ENCODE measurements around the gene ANKRD34C.
"Not testable (repeated sequence)": the region's sequence is repeated elsewhere in the genome, so short reads cannot be mapped to it uniquely, and the experiment has no call there.

The ANKRD34C gene

DNA sequence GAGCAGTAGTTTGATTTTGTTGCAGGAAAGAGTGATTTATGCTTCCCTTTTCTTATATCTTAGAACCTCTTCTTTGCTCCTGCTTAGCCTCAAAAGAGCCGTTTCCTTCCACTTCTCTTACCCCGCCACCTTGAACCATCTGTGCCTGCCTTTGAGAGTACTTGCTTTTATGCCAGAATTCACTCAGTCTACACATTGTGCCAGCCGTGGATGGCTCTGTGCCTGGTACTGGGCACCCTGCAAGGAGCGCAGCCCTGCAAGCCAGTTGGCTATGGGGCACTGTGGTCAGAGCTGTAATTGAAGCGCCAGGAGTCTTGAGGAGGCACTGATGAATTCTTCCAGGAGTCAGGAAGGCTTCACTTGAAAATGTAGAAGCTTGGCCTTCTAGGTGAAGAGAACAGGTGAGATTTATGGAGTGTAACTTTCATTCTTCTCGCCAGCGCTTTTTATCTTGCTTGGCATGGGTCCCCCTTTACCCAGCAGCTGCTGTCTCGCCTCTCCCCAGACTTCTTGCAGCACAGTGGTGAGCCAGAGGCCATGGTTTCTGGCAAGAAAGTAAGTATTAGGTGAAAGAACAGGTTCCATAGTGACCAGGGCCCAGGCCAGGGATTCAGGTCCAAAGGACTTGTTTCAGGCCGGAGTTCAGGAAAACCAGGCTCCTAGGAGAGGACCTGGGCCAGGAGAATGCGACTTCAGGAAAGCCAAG, 33.3 kb downstream of the ANKRD34C start:
- ChIA-PET CTCF (interaction anchor here (1.5 kb wide), 1 partner anchor 131 kb away, joined by 5 read pairs; no protein-coding TSS in a partner anchor), POLR2A (no interaction called here)
- TF ChIP-seq ZNF785 (tag by site-specific recombination; IDR thresholded peaks at IDR 0.05) (no peak), ZNF155 (tag by site-specific recombination; IDR thresholded peaks at IDR 0.05) (no peak)
- Histone ChIP-seq H3K36me3 (ENCODE audit: control insufficient read depth in 2 of 2, insufficient read depth in 1 of 2, low read length in 2 of 2) (peaks cover 19 to 75% of the 10 kb centered on the region in 2 experiments; a peak in 2 of 3 replicates), H3K4me1 (ENCODE audit: control insufficient read depth, insufficient read depth, low read length) (peaks cover 6% of the 10 kb centered on the region), H3K4me3 (ENCODE audit: low read depth, low read length) (no peak overlapping the region), H3K9me3 (ENCODE audit: control insufficient read depth, insufficient read depth, low read depth, low read length) (no peaks in the 10 kb centered on the region), H3K27ac (ENCODE audit: extremely low read depth, low read depth, low read length) (no peak overlapping the region)

DNA sequence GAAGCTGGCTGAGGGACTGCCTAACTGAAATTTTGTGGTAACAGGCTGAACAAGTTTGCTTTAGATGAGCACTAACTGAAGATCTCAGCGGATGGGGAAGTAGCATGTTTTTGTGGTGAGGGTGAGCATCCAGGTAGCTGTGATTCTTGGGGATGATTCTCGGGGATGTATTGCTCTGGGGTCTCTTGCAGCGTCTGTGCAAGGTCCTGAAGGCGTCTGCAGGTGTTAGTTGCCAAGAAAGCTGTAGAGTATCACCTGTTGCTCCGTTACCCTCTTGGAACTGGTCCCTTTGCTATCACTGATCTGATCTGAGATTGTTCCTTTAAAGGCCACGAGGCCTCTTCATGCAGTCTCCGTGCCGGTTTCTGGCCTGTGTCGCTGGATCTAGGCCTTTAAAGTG, 34.3 kb downstream of the ANKRD34C start:
- Histone ChIP-seq H3K27ac (ENCODE audit: extremely low read depth, low read depth, low read length) (no peak overlapping the region), H3K4me3 (ENCODE audit: low read depth, low read length) (no peak overlapping the region), H3K9me3 (ENCODE audit: control insufficient read depth, insufficient read depth, low read depth, low read length) (no peaks in the 10 kb centered on the region), H3K36me3 (ENCODE audit: control insufficient read depth in 2 of 2, insufficient read depth in 1 of 2, low read length in 2 of 2) (peaks cover 19 to 86% of the 10 kb centered on the region in 2 experiments; a peak in 2 of 3 replicates), H3K4me1 (ENCODE audit: control insufficient read depth, insufficient read depth, low read length) (peaks cover 5% of the 10 kb centered on the region)
- TF ChIP-seq ZNF629 (tag by site-specific recombination; IDR thresholded peaks at IDR 0.05) = no peak
- TF ChIP-seq, protein P1, sequence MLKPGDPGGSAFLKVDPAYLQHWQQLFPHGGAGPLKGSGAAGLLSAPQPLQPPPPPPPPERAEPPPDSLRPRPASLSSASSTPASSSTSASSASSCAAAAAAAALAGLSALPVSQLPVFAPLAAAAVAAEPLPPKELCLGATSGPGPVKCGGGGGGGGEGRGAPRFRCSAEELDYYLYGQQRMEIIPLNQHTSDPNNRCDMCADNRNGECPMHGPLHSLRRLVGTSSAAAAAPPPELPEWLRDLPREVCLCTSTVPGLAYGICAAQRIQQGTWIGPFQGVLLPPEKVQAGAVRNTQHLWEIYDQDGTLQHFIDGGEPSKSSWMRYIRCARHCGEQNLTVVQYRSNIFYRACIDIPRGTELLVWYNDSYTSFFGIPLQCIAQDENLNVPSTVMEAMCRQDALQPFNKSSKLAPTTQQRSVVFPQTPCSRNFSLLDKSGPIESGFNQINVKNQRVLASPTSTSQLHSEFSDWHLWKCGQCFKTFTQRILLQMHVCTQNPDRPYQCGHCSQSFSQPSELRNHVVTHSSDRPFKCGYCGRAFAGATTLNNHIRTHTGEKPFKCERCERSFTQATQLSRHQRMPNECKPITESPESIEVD (tag by site-specific recombination; IDR thresholded peaks at IDR 0.05) = no peak
- no peak for TF ChIP-seq ZNF10 (tag by site-specific recombination; IDR thresholded peaks at IDR 0.05)
- TF ChIP-seq, protein P2, sequence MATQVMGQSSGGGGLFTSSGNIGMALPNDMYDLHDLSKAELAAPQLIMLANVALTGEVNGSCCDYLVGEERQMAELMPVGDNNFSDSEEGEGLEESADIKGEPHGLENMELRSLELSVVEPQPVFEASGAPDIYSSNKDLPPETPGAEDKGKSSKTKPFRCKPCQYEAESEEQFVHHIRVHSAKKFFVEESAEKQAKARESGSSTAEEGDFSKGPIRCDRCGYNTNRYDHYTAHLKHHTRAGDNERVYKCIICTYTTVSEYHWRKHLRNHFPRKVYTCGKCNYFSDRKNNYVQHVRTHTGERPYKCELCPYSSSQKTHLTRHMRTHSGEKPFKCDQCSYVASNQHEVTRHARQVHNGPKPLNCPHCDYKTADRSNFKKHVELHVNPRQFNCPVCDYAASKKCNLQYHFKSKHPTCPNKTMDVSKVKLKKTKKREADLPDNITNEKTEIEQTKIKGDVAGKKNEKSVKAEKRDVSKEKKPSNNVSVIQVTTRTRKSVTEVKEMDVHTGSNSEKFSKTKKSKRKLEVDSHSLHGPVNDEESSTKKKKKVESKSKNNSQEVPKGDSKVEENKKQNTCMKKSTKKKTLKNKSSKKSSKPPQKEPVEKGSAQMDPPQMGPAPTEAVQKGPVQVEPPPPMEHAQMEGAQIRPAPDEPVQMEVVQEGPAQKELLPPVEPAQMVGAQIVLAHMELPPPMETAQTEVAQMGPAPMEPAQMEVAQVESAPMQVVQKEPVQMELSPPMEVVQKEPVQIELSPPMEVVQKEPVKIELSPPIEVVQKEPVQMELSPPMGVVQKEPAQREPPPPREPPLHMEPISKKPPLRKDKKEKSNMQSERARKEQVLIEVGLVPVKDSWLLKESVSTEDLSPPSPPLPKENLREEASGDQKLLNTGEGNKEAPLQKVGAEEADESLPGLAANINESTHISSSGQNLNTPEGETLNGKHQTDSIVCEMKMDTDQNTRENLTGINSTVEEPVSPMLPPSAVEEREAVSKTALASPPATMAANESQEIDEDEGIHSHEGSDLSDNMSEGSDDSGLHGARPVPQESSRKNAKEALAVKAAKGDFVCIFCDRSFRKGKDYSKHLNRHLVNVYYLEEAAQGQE (tag by site-specific recombination; IDR thresholded peaks at IDR 0.05) = no peak
- TF ChIP-seq SP7 (tag by site-specific recombination; IDR thresholded peaks at IDR 0.05) = no peak
- TF ChIP-seq SCRT1 (tag by site-specific recombination; IDR thresholded peaks at IDR 0.05; ENCODE audit: borderline replicate concordance) = peak; percentile 46; the same call in 1 of the 2 replicates
- no peak for TF ChIP-seq ZNF184 (tag by site-specific recombination; IDR thresholded peaks at IDR 0.05)
- TF ChIP-seq KLF10 (tag by site-specific recombination; IDR thresholded peaks at IDR 0.05) = no peak
- TF ChIP-seq ZNF223 (tag by site-specific recombination; IDR thresholded peaks at IDR 0.05) = no peak
- TF ChIP-seq, protein P3, sequence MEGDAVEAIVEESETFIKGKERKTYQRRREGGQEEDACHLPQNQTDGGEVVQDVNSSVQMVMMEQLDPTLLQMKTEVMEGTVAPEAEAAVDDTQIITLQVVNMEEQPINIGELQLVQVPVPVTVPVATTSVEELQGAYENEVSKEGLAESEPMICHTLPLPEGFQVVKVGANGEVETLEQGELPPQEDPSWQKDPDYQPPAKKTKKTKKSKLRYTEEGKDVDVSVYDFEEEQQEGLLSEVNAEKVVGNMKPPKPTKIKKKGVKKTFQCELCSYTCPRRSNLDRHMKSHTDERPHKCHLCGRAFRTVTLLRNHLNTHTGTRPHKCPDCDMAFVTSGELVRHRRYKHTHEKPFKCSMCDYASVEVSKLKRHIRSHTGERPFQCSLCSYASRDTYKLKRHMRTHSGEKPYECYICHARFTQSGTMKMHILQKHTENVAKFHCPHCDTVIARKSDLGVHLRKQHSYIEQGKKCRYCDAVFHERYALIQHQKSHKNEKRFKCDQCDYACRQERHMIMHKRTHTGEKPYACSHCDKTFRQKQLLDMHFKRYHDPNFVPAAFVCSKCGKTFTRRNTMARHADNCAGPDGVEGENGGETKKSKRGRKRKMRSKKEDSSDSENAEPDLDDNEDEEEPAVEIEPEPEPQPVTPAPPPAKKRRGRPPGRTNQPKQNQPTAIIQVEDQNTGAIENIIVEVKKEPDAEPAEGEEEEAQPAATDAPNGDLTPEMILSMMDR (tag by site-specific recombination; IDR thresholded peaks at IDR 0.05) = no peak
- peak; percentile 87 for TF ChIP-seq SCRT2 (tag by site-specific recombination; IDR thresholded peaks at IDR 0.05)
- TF ChIP-seq ZNF558 (tag by site-specific recombination; IDR thresholded peaks at IDR 0.05) = no peak
- ChIA-PET POLR2A (no interaction called here), CTCF (no interaction called here)

DNA sequence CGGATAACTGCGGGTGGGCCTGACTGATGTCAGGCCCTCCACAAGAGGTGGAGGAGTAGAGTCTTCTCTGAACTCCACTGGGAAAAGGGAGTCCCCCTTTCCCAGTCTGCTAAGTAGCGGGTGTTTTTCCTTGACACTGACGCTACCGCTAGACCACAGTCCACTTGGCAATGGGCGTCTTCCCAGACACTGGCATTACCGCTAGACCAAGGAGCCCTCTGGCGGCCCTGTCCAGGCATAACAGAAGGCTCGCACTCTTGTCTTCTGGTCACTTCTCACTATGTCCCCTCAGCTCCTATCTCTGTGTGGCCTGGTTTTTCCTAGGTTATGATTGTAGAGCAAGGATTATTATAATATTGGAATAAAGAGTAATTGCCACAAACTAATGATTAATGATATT, 37.5 kb downstream of the ANKRD34C start:
- peaks cover 13 to 84% of the 10 kb centered on the region in 2 experiments for H3K36me3 ChIP-seq (ENCODE audit: control insufficient read depth in 2 of 2, insufficient read depth in 1 of 2, low read length in 2 of 2)
- H3K9me3 ChIP-seq (ENCODE audit: control insufficient read depth, insufficient read depth, low read depth, low read length); H3K4me3 ChIP-seq (ENCODE audit: low read depth, low read length); H3K4me1 ChIP-seq (ENCODE audit: control insufficient read depth, insufficient read depth, low read length); H3K27ac ChIP-seq (ENCODE audit: extremely low read depth, low read depth, low read length); CTCF ChIA-PET: not testable (repeated sequence)
- POLR2A ChIA-PET = interaction anchor here (1.8 kb wide), 1 partner anchor 9 kb away, joined by 4 read pairs; the partner anchor contains the start of gene TMED3
